MCF 10A (cell line): ENCODE measurements around the gene LYSMD2. TPM values are rescaled to one million over a fixed set of nuclear protein-coding genes. Genes with fewer than 3 reads are reported as not detected.

ENCODE experiments used
- BruUV-seq: library from RNA; stranded (reverse); fragments of 400-500 nt; replicated peaks from 2 replicates; lab custom pipeline; 2021; lab: Mats Ljungman, UMichigan
- CTCF ChIA-PET: fragments of 300-600 bp; sonication (Branson Sonifier 250); formaldehyde crosslinking; extraction: SDS; loops from one replicate; lab custom pipeline; 2021; ENCODE audit warnings: antibody characterized with exemption, inconsistent platforms; lab: Yijun Ruan, JAX
- POLR2A ChIA-PET: fragments of 300-600, 350-650 bp; sonication (Branson Sonifier 250); formaldehyde crosslinking; extraction: SDS; loops from one replicate; lab custom pipeline; 2020; ENCODE audit warnings: antibody characterized with exemption, inconsistent platforms; lab: Yijun Ruan, JAX
- DNase-seq: peaks from one replicate; pipeline ENCODE4 v3.0.0-alpha.2; 2018; ENCODE audit not compliant: unreplicated experiment
- H3K27ac Mint-ChIP-seq: one replicate; pipeline ENCODE4 v1.8.0; 2022; ENCODE audit warnings: mild to moderate bottlenecking, low read depth, mixed read lengths; ENCODE audit not compliant: unreplicated experiment
- H3K27me3 Mint-ChIP-seq: one replicate; pipeline ENCODE4 v1.8.0; 2022; ENCODE audit warnings: mixed read lengths; ENCODE audit not compliant: insufficient read depth, unreplicated experiment
- H3K36me3 Mint-ChIP-seq: one replicate; pipeline ENCODE4 v1.8.0; 2022; ENCODE audit warnings: mild to moderate bottlenecking, moderate library complexity, mixed read lengths; ENCODE audit not compliant: insufficient read depth, unreplicated experiment
- H3K4me1 Mint-ChIP-seq: one replicate; pipeline ENCODE4 v1.8.0; 2022; ENCODE audit warnings: mixed read lengths; ENCODE audit not compliant: insufficient read depth, unreplicated experiment
- H3K4me3 Mint-ChIP-seq: one replicate; pipeline ENCODE4 v1.8.0; 2022; ENCODE audit warnings: mild to moderate bottlenecking, moderate library complexity, mixed read lengths; ENCODE audit not compliant: unreplicated experiment
- H3K9me3 Mint-ChIP-seq: one replicate; pipeline ENCODE4 v1.8.0; 2022; ENCODE audit warnings: mixed read lengths; ENCODE audit not compliant: unreplicated experiment
- intact Hi-C: fragments of 100-400 bp; cut with micrococcal nuclease; formaldehyde crosslinking; loops from 2 replicates; pipeline ENCODE4 v1.14.1; 2022
- total RNA-seq: library from RNA; stranded (reverse); gene quantifications from 2 replicates; pipeline ENCODE4 v1.2.3, GENCODE V29; 2022
- TF ChIP-seq, protein P1 (sequence below): fragments of 200-600 bp; IDR thresholded peaks from one replicate; pipeline ENCODE4 v1.8.0; 2022; ENCODE audit warnings: antibody characterized with exemption, mild to moderate bottlenecking; ENCODE audit not compliant: unreplicated experiment

The LYSMD2 gene
- total RNA-seq, 1 experiment from 2014 or later: 14.3 TPM

- Mint-ChIP-seq H3K4me3 (peak overlapping the region; percentile 76), H3K27me3 (no peaks in the 10 kb centered on the region), H3K4me1 (peaks cover 31% of the 10 kb centered on the region), H3K9me3 (no peaks in the 10 kb centered on the region), H3K36me3 (no peaks in the 10 kb centered on the region), H3K27ac (peak overlapping the region; percentile 96)
- intact Hi-C loops: loop anchor here (2.0 kb wide), 1 partner anchor 45 kb away; no protein-coding TSS in a partner anchor
- ChIA-PET CTCF (interaction anchor here (0.7 to 3.5 kb wide), 4 partner anchors 11 to 82 kb away, joined by 3 to 32 read pairs (median 6); no protein-coding TSS in a partner anchor), POLR2A (interaction anchor here (0.6 to 2.5 kb wide), 8 partner anchors 11 to 430 kb away, joined by 3 to 12 read pairs (median 4); no protein-coding TSS in a partner anchor)
- TF ChIP-seq, protein P1, sequence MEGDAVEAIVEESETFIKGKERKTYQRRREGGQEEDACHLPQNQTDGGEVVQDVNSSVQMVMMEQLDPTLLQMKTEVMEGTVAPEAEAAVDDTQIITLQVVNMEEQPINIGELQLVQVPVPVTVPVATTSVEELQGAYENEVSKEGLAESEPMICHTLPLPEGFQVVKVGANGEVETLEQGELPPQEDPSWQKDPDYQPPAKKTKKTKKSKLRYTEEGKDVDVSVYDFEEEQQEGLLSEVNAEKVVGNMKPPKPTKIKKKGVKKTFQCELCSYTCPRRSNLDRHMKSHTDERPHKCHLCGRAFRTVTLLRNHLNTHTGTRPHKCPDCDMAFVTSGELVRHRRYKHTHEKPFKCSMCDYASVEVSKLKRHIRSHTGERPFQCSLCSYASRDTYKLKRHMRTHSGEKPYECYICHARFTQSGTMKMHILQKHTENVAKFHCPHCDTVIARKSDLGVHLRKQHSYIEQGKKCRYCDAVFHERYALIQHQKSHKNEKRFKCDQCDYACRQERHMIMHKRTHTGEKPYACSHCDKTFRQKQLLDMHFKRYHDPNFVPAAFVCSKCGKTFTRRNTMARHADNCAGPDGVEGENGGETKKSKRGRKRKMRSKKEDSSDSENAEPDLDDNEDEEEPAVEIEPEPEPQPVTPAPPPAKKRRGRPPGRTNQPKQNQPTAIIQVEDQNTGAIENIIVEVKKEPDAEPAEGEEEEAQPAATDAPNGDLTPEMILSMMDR: no peak
- no TSS peak for BruUV-seq
- peak; percentile 56 for DNase-seq
Measured at GRCh38 chr15:51731549-51732267, 5.7 kb downstream of the LYSMD2 start.

- ChIA-PET POLR2A (interaction anchor here (0.7 to 4.2 kb wide), 3 partner anchors 9 to 32 kb away, joined by 3 to 40 read pairs (median 5); partner anchors contain the start of gene LYSMD2), CTCF (interaction anchor here (0.6 to 3.2 kb wide), 3 partner anchors 31 to 49 kb away, joined by 3 to 12 read pairs (median 3); no protein-coding TSS in a partner anchor)
- H3K36me3 Mint-ChIP-seq: no peaks in the 10 kb centered on the region
- intact Hi-C loops: loop anchor here (5.0 kb wide), 1 partner anchor 75 kb away; no protein-coding TSS in a partner anchor
- peaks cover 34% of the 10 kb centered on the region for H3K4me1 Mint-ChIP-seq
- no peaks in the 10 kb centered on the region for H3K9me3 Mint-ChIP-seq
- no peak overlapping the region for H3K27ac Mint-ChIP-seq
- TF ChIP-seq, protein P1: no peak
- H3K4me3 Mint-ChIP-seq: no peak overlapping the region
- no TSS peak for BruUV-seq
- no peak for DNase-seq
- H3K27me3 Mint-ChIP-seq: no peaks in the 10 kb centered on the region
Measured at GRCh38 chr15:51727141-51727897, 10.1 kb downstream of the LYSMD2 start.

GRCh38 chr15:51726302-51727073, 11.0 kb downstream of the LYSMD2 start:
- intact Hi-C loops: loop anchor here (5.0 kb wide), 1 partner anchor 74 kb away; no protein-coding TSS in a partner anchor
- H3K9me3 Mint-ChIP-seq: no peaks in the 10 kb centered on the region
- DNase-seq: peak; percentile 92
- TF ChIP-seq, protein P1: no peak
- H3K27ac Mint-ChIP-seq: no peak overlapping the region
- ChIA-PET POLR2A (interaction anchor here (0.7 to 4.2 kb wide), 4 partner anchors 11 to 58 kb away, joined by 3 to 40 read pairs (median 3); partner anchors contain the start of gene LYSMD2), CTCF (interaction anchor here (0.6 to 1.5 kb wide), 3 partner anchors 31 to 51 kb away, joined by 3 read pairs; no protein-coding TSS in a partner anchor)
- peaks cover 31% of the 10 kb centered on the region for H3K4me1 Mint-ChIP-seq
- H3K36me3 Mint-ChIP-seq: peaks cover 4% of the 10 kb centered on the region
- BruUV-seq: no TSS peak
- H3K4me3 Mint-ChIP-seq: no peak overlapping the region
- no peaks in the 10 kb centered on the region for H3K27me3 Mint-ChIP-seq
